ENCODE measurements around the gene STOX1. TPM values are rescaled to one million over a fixed set of nuclear protein-coding genes. Genes with fewer than 3 reads are reported as not detected.
"Not testable (repeated sequence)": the region's sequence is repeated elsewhere in the genome, so short reads cannot be mapped to it uniquely, and the experiment has no call there.

Gene STOX1
- total RNA-seq, 1 donor from 2014 or later, result 0.60 TPM

DNA sequence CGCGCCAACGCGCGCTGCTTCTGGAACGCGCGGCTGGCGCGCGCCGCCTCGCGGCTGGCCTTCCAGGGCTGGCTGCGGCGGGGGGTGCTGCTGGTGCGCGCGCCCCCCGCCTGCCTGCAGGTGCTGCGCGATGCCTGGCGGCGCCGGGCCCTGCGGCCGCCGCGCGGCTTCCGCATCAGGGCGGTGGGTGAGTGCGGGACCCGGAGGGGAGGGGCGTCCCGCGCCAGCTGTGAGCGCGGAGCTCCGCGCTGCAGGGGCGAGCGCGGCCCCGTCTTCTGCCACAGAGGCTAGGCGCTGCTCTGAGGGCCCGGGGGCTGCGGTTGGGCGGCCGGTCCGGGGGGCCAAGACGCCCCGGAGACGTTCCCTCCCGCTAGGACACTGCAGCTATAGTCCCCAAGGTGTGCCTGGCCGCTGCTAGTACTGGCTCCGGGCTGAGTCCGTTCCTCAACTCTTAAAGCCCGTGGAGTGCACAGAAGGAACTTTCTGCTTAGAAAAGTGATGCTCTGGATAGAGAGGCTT lies 811 bp downstream of the STOX1 start:
- ATAC-seq, result peak; percentile 59
- DNase-seq (ENCODE audit: low spot score), result not testable (repeated sequence)

DNA sequence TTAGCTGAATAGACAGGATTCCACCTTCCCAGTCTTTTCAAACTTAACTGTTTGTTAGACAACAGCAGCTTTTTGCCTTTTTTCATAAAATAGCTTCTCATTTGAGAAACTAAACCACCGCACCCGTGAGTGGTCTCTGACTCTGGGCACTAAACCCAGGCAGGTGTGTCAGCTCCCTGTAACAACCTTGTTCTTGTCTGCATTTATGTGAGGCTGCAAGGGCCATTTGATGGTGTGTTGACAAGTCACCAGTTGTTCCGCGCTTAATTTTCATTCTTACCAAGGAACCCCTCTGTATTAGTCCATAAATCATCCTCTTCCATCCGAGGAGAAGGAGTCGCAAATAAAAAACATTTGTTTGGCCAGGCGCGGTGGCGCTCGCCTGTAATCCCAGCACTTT lies 1.5 kb downstream of the STOX1 start:
- DNase-seq (ENCODE audit: low spot score) (no peak), ATAC-seq (no peak)

DNA sequence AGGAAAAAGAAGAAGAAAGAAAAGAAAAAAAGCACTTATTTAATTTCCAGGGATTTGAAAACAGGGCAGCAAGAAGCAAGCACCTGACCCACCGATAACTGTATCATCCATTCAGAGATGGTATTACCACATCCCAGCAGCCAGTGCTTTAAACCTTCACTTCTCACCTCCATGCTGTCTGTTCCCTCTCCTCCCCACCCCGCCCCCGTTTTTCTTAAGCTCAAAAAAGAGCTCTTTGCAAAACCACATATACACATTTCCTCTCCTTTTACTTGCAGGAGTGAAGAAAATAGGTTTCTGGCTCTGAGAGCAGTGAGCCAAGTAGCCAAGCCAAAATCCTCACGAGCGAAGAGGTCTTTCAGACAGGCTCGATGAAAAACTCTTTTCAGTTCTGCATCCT lies 2.2 kb downstream of the STOX1 start:
- DNase-seq (ENCODE audit: low spot score) (no peak), ATAC-seq (no peak)

DNA sequence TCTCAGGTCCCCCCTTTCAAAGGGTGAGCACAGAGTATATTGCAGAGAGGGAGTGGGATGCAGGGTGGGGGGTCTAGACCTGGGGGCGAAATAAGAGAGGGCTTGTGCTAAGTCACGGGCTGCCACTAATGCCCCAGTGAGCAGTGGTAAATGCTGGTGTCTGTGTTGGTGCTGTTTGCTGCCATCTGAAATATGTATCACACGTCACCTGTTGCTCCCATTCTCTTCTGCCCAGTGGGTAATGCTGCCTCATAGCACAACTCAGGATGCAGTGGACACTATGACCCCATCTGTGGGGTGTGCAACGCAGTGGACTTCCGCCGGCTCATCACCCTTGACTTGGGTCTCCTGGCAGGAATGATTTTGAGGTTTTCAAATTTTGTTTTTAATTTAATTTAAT lies 2.6 kb downstream of the STOX1 start:
- DNase-seq (ENCODE audit: low spot score), result no peak

DNA sequence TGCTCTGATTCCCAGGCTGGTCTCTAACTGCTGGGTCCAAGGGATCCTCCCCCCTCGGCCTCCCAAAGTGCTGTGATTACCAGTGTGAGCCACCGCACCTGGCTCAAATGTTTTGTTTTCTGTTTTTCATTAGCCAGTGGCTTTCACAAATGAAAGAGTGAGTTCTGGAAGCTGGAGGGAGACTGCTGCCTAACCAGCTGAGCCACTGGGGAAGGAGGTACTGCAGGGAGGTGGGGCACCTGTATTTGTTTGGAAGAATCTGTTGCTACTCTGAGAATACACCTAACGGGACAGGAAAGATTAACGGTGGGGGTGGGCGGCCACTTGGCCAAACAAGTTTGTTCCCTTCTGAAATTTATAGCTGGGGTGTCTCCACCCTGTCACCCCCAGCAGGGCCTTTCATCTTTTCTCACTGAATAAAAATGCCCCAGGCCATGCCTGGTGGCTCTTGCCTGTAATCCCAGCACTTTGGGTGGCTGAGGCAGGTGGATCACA lies 4.7 kb downstream of the STOX1 start:
- DNase-seq (ENCODE audit: low spot score) (no peak), ATAC-seq (no peak)

More for the DNA sequence above, 2.6 kb downstream of the STOX1 start:
- no peak for ATAC-seq

DNA sequence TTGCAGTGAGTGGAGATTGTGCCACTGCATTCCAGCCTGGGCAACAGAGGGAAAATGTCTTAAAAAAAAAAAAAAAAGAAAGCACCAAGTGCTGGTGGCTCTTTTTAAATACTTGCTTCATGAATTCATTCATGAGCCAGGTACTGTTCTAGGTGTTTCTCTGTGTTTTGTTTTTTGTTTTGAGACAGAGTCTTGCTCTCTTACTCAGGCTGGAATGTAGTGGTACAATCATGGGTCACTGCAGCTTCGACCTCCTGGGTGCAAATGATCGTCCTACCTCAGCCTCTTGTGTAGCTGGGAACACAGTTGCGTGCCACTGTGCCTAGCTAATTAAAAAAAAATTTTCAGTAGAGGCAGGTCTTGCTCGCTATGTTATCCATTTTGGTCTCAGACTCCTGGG lies 5.3 kb downstream of the STOX1 start:
- DNase-seq (ENCODE audit: low spot score) (no peak), ATAC-seq (no peak)

DNA sequence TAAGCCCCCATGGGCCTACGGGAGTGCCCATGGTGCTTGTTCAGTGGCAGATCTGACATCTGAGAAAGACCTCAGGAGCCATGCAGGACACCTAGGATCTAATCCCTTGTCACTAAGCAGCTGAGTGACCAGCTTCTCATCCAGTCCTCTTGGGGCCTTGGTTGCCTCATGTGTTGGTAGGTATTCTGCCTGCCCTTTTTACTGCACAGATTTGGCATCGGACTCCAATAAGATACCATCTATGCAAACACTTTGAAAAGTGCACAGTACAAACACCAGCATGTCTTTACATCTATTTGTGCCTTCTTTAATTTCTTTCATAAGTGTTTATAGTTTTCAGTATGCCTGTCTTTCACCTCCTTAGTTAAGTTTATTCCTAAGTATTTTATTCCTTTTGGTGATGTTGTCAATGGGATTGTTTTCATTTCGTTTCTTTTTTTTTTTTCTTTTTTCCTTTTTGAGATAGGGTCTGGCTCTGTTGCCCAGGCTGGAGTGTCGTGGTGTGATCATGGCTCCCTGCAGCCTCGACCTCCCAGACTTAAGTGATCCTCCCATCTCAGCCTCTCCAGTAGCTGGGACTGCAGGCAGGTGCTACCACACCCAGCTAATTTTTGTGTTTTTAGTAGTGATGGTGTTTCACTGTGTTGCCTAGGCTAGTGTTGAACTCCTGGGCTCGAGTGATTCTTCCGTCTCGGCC lies 10.4 kb downstream of the STOX1 start:
- ATAC-seq (no peak), DNase-seq (ENCODE audit: low spot score) (no peak)

DNA sequence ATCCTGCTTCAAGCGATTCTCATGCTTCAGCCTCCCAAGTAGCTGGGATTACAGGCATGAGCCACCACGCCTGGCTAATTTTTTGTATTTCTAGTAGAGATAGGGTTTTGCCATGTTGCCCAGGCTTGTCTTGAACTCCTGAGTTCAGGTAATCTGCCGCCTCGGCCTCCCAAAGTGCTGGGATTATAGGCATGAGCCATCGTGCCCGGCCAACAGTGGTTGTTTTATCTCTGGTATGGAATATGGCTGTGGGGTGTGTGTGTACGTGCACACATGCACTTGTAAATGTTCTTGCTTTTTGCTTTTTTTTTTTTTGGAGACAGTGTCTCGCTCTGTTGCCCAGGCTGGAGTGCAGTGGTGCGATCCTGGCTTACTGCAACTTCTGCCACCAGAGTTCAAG lies 13.3 kb downstream of the STOX1 start:
- DNase-seq (ENCODE audit: low spot score); ATAC-seq: not testable (repeated sequence)

DNA sequence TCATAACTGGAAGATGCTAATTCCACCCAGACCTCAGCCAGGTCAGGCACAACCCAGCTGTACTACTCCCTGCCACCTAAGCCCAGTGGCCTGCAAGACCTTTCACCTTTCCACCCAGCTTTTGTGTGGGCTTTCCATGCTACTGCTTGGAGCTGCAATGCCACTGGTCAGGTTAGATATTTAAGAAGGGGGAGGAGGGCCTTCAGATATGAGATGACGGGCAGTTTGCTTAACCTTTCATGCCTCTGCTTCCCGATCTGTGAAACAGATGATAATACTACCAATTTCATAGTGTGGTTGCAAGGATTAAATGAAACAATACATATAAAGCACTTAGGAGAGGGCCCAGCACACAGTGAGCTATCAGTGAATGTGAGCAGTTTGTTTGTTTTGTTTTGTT lies 20.9 kb downstream of the STOX1 start:
- DNase-seq (ENCODE audit: low spot score) (no peak), ATAC-seq (no peak)

DNA sequence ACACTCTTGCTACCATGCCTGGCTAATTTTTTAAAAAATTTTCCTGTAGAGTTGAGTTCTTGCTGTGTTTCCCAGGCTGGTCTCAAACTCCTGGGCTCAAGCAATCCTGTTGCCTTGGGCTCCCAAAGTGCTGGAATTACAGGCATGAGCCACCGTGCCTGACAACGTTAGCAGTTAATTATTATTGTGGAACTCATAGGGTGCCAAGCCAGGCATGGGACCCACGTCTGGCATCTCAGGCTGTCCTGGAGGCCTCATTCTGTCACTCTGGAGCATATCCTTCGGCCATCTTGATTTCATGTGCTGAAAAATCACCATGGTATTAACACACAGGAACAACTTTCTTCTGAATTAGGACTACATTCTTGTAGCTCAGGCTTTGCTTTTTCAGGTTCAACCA lies 21.5 kb downstream of the STOX1 start:
- ATAC-seq (no peak), DNase-seq (ENCODE audit: low spot score) (no peak)

DNA sequence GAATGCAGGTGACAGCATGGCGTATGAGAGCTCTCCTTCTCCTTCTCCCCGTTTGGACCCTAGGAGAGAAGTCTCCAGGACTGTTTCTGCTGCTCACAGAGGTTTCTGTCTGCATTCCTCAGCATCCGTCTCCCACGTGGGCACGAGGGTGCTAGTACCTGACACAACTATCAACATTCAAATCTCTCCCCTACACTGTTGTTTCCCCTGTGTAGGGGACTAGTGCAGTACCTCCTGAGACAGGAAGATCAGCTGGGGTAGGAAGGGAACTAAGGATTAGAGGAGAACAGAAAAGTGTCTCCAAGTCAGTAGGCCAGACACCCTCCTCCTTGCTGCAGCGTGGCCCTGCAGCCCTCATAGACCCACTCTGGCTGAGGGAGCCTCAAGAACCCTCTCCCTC lies 29.0 kb downstream of the STOX1 start:
- no peak for ATAC-seq
- DNase-seq (ENCODE audit: low spot score), result no peak

DNA sequence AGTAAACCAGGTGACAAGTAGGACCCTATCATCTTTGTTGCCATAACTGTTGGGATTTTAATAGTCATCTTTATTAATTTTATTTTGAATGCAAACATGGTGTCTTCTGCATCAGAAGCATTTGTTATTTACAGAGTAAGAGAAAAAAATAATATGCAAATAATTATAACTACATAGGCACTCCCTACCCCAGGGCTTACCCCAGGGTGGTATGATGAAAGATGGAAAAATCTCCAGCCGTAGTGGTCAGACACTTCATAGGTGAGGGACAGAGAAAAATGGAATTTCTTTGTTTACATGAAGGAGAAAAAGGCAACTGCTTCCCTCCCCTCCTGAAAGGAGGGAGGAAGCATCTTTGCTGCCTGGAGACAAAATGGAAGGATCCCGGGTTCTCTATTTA lies 29.7 kb downstream of the STOX1 start:
- no peak for ATAC-seq

DNA sequence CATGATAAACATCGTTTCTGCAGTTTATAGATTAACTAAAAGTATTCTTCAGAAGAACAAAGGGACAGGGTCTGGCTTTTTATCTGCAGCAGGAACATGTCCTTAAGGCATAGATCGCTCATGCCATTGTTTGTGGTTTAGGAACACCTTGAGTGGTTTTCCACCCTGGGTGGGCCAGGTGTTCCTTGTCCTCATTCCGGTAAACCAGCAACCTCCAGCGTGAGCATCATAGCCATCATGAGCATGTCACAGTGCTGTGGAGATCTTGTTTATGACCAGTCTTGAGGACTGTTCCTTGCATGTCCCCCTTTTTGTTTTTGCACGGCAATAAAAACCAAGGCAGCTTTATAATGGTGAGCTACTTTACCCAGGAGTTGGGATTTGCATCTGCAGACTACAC lies 33.9 kb downstream of the STOX1 start:
- DNase-seq (ENCODE audit: low spot score) (no peak), ATAC-seq (no peak)

More for the DNA sequence above, 29.7 kb downstream of the STOX1 start:
- DNase-seq (ENCODE audit: low spot score), result no peak

DNA sequence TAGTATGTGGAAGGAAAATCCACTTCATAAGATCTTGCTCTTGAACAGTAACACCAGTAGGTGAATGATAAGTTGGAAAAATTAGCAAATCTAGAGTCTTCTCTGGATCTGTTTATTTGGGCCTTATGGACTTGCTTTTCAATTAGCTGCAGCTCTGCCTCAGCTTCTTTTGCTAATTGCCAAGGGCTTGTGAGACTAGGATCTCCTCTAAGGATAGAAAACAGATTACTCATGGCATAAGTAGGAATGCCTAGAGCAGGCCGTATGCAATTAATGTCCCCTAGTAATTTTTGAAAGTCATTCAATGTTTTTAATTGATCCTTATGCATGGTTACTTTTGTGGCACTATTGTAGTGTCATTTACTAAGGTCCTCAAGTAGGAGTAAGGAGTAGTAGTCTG lies 37.3 kb downstream of the STOX1 start:
- ATAC-seq (no peak), DNase-seq (ENCODE audit: low spot score) (no peak)

DNA sequence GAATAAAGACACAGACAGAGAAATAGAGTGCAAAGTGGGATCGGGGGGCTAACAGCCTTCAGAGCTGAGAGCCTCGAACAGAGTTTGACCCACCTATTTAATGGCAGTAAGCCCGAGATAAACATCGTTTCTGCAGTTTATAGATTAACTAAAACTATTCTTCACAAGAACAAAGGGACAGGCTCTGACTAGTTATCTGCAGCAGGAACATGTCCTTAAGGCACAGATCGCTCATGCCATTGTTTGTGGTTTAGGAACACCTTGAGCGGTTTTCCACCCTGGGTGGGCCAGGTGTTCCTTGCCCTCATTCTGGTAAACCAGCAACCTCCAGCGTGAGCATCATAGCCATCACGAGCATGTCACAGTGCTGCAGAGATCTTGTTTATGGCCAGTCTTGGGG lies 40.8 kb downstream of the STOX1 start:
- not testable (repeated sequence) for DNase-seq (ENCODE audit: low spot score); ATAC-seq

DNA sequence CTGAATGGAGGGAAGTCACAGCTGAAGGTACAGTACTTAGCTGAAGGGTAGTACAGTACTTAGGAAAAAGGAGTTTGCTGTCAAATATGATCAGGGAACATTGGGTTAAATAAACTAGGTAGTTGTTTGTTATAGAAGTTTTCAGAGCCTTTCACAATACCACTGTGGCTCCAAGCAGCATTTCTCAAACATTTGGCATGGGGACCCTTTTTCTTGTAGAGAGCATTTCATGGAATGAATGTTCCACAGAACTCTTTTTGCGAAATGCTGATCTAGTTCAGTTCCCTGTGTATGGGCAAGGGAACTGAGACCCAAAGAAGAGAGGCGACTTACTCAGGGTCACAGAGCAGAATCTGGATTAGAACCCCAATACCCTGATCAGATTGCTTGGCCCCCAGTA lies 42.3 kb downstream of the STOX1 start:
- no peak for DNase-seq (ENCODE audit: low spot score)
- ATAC-seq, result peak; percentile 85

DNA sequence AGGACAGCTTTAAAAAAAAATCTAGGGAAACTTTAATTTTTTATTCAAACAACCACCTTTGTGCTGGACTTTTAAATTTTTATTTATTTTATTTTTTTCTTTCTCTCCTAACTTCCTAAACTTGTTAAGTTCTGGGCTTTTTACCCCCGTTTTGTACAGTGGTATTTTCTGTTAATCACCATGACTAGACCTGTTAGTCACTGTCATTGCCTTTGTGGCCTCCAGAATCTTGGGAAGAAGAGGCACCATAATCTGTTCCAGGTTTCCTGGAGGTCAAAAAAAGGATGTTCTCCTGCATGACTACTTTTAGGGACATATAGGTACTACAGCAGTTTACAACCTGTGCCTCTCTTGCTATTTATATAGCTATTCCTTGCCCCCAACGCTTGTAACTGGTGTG lies 42.7 kb downstream of the STOX1 start:
- ATAC-seq (no peak), DNase-seq (ENCODE audit: low spot score) (no peak)

DNA sequence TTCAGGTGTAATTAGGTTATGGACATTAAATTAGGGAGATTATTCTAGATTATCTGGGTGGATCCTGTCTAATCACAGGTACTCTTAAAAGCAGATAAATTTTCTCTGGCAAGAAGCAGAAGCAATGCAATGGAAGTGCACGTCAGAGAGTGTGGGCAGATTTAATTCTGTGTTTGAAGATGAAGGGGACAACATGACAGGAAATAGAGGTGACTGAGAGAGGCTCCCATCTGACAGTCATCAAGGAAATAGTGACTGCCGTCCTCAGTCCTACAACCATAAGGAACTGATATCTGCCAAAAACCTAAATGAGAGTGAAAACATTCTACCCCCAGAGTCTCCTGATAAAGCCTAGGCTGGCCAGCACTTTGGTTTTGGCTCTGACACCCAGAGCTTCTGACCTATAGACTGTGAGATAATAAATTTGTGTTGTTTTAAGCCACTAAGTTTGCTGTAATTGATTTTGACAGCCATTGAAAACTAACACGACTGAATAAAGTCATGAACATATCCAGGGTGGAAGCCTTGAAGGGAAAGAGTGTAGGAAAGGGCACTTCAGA lies 43.3 kb downstream of the STOX1 start:
- peak; percentile 36 for ATAC-seq
- no peak for DNase-seq (ENCODE audit: low spot score)

DNA sequence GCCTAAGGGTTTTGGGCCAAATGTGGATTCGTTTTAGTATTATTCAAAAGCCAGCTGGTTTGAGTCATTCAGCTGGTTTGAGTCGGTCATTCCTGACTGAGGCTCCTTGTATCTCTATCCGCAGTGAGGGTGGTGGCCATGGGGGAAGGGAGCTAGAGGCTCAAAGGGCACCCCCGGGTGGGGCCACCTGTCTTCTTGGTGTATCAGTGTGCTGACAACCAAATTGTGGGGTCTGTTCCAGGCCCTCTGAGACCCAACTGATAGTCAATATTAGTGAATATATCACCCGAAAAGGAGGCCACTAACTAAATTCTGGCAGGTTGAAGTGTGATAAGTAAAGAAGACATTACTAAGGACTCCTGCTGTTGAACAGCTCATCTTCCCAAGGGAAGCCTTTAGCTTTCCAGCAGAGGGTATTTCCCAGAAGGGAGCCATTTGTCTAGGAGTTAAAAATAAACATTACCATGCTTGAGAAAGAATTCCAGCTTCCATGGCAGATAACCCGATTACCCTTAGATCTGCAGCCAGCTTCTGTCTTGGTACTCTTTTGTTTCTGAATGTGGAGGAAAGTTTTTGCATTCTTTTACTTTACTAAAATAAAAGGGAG lies 43.9 kb downstream of the STOX1 start:
- ATAC-seq, result no peak
- no peak for DNase-seq (ENCODE audit: low spot score)

DNA sequence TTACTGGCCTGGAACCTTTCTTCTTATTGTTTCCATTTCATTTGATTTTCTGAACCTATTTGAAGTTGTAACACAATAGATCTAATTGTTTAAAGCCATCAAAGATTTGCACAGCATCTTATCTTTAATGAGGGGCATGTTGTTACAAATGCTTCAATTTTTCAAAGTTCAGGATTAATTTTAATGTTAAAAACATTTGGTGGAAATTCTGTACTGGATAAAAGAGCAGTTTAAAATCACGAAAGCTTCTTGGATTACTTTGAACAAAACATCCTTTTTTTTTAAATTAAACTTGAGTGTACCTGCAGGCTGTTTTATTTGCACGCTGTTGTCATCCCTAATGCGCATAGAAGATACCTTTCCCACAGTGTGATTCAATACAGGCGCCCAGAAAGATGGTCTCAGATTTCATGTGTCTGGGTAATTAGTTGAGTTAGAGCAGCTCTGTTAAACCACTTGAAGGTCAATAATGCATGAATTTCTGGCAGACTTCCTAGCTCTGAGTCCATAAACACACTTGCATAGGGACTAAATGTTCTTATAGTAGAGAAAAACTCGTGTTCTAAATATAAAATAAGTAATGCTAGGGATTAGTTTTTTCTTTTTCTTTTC lies 44.5 kb downstream of the STOX1 start:
- DNase-seq (ENCODE audit: low spot score), result no peak

DNA sequence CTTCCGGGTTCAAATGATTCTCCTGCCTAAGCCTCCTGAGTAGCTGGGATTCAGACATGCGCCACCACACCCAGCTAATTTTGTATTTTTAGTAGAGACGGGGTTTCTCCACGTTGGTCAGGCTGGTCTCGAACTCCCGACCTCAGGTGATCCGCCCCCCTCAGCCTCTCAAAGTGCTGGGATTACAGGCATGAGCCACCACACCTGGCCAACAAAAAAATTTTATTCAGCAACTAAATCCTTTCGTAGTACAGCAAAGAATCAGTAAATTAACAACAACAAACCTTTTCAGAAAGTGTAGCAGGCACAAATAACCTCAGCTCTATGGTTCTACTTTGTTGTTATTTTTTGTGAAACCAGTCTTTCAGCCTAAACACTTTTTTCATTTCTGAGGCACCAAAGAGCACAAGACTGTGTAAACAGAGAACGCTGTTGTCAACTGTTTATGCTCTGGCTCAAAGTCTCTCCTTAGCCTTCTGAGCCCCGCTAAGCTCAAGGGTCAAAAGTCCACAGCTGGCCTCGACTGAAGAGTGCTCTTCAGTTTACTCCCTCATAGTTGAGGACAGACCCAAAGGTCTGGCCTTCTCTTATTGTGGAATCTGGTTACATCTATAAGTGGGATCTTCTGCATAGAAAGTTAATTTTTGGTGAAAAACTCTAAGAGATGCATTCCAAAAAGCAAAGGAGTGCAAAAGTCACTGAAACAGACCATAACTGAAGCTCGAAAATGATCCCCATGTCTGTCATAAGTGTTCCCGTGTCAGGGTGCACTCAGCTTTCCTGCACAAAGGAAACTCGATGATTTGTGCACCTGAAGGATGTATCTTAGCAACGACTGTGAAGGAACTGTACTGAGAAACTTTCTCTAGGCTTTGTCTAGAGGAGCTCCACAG lies 49.2 kb downstream of the STOX1 start:
- peak; percentile 65 for DNase-seq (ENCODE audit: low spot score)
- ATAC-seq, result peak; percentile 96

More for the DNA sequence above, 44.5 kb downstream of the STOX1 start:
- ATAC-seq, result peak; percentile 34

All from left lobe of liver (tissue), 2 donors.